ENCODE data around the gene AQP2. TPM values are rescaled to one million over a fixed set of nuclear protein-coding genes. Genes with fewer than 3 reads are reported as not detected.

The AQP2 gene
- total RNA-seq, 1 donor: not detected

GRCh38 chr12:49944718-49945117, 5.8 kb upstream of the AQP2 start:
- DNase-seq (ENCODE audit: low read depth): no peak
- TF ChIP-seq CTCF (IDR thresholded peaks at IDR 0.05; ENCODE audit: insufficient read depth, low read length): no peak
- H3K4me3 ChIP-seq (ENCODE audit: low read depth, low read length): no peak overlapping the region

DNA sequence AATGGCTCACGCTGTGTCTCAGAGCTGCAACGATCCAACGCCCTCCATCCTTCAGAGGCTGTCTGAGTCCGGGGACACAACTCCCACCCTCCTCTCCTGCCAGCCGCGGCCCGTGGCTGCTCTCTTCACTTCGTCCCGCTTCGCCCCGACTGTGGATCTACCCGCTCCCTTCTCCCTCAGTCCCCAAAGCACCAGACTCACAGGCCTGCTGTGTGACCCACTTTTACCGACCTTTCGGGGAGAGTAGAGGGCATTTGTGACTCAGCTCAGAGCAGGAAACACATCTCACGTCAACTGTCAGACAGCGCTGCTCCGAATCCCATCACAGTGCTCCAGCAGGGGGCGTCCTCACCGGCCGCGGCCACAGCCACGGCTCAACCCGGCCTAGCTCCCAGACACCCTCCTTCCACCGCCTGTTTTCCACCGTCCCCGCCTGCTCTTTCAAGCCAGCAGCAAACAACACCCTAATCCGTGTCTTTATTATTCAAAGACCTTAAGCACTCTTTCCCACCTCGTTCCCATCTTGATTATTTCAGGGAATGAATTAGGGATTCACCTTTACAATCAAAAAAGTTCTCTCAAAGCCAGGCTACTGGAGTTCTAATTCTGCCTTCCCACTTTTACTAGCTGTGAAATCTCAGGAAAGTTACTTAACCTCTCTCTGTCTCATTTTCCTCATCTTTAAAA, 5.0 kb upstream of the AQP2 start:
- TF ChIP-seq CTCF (IDR thresholded peaks at IDR 0.05; ENCODE audit: insufficient read depth, low read length): peak; percentile 91
- peak overlapping the region; percentile 36 for H3K4me3 ChIP-seq (ENCODE audit: low read depth, low read length)
- DNase-seq (ENCODE audit: low read depth): peak; percentile 69

GRCh38 chr12:49946086-49946485, 4.5 kb upstream of the AQP2 start:
- TF ChIP-seq CTCF (IDR thresholded peaks at IDR 0.05; ENCODE audit: insufficient read depth, low read length): no peak
- no peak for DNase-seq (ENCODE audit: low read depth)
- H3K4me3 ChIP-seq (ENCODE audit: low read depth, low read length): no peak overlapping the region

DNA sequence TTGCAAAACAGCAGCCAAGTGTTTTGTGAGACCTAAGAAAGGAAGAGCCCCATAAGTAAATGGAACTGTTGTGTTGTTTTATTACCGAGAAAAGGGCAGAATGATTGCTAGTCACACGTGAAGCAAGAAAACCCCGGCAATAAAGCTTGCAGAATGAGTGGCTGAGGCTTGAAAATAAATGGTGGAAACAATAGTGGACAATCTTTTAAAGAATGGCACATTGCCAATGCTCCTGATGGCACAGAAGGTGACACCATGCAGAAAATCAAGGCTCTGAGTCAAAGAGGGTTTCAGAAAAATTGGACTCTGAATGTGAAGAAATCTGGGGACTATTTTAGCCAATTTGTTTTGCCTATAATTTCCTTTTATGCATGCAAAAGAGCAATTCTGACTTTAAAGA, 4.0 kb upstream of the AQP2 start:
- H3K4me3 ChIP-seq (ENCODE audit: low read depth, low read length): no peak overlapping the region
- TF ChIP-seq CTCF (IDR thresholded peaks at IDR 0.05; ENCODE audit: insufficient read depth, low read length): no peak
- no peak for DNase-seq (ENCODE audit: low read depth)

DNA sequence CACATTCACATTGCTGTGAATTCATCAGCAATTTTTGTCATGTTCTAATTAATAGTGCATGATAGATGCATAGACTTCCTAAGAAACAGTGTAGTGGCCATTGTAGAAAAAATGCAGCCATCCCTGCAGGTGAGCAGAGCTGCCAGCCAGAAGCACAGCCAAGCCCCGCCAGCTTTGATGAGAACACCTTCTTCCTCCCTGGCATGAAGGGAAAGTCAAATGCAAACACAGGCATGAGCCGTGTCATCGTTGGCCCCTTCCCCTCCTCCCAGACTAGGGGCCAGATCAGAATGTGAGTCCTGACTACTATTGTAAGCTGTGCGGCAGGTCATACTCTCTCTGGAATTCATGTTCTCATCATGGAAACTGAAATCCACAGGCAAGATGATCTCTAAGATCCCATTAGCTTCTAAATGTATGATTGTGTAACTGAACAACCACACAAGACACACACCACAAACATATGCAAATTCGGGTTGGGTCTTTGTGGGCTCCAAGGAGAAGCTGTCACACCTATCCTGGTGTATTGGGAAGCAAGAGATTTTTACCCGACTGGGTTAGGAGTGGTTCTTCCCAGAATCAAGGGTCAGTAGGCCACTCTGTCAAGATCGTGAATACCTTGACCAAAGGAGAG, 2.8 kb upstream of the AQP2 start:
- DNase-seq (ENCODE audit: low read depth): no peak
- no peak overlapping the region for H3K4me3 ChIP-seq (ENCODE audit: low read depth, low read length)
- no peak for TF ChIP-seq CTCF (IDR thresholded peaks at IDR 0.05; ENCODE audit: insufficient read depth, low read length)

DNA sequence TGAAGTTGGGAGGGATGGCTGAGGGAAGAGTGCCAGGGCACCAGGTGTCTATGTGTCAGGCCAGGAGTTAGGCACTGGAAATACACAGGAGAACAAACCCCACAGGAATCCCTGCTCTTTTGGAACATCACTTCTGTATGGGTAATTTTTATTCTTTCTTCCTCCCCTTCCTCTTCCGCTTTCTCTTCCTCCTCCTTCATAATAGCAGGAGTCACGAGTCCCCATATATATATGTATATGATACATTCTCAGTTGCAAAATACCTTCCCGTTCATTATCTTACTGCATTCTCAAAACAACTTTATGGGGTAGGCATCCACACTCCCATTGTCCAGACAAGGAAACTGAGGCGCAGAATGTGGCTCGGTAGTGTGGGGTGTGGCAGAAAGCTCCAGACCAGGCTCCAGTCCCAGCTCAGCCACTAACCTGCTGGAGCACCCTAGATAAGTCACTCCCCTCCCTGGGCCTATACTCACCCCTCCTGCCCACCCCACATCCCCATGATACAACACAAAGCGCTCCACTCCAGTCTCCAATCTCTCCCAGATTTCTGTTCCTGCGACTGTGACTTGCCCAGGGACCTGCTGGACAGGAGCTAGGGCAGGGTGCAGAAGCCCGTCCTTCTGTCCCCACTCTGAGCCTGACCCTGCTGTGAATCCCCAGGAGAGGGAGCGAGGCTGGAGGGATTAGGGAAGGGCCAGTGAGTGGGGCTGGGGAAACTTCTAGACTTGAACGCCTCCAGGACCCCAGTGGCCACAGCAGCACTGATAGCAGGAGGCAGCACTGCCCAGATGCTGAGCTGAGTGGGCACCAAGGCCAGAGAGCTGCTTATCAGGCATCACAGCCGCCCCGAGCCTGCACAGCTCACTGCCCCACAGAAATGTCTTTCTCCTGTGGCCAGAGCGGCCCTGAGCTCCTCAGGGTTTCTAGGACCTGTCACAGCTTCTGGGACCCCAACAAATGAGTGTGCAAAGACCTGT, 1.4 kb upstream of the AQP2 start:
- DNase-seq (ENCODE audit: low read depth): no peak
- H3K4me3 ChIP-seq (ENCODE audit: low read depth, low read length): no peak overlapping the region
- TF ChIP-seq CTCF (IDR thresholded peaks at IDR 0.05; ENCODE audit: insufficient read depth, low read length): no peak

All from fibroblast of the aortic adventitia (primary cell).